Measurements from ENCODE around the gene ST3GAL3.
A peak's percentile ranks its signal among the peaks of the same experiment; 100 is the strongest.
"Not testable (repeated sequence)": the region's sequence is repeated elsewhere in the genome, so short reads cannot be mapped to it uniquely, and the experiment has no call there.

Gene ST3GAL3

DNA sequence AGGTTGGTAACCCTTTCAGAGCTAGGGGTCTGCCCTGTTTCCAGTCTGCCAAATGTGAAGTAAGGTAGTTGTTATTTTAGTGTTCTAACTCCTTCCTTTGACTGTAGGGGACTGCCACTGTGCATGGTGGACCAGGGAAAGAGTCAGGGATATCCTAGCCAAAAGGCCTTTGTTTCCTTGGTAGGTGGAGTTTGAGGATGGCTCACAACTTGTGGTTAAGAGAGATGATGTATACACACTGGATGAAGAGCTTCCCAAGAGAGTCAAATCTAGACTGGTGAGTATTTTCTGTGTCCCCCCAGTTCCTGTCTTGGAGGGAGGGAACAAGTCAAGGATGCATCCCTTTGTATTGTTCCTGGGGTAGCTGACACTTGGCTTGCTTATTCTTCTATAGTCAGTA lies 3.5 kb upstream of the ST3GAL3 start:
- no peak for DNase-seq (ENCODE audit: low read depth in 3 of 3)

DNA sequence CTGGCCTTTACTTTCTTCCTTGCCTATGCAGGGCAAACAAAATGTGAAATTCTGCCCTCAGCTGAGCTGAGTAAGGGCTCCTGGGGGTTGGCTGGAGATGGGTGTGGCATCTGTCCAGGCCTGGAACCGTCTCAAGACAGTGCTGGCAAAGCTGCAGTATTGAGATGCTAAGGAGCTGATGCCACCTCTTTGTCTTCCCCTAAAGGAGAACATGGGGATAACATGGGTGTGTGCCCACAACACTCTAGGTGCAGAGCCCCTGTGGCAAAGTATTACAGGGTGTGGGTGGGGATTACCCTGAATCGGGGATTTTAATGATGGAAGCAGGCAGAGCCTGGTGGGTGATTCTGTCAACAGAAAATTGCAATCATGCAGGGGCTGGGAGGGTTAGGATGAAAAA lies 2.5 kb upstream of the ST3GAL3 start:
- DNase-seq (ENCODE audit: low read depth in 3 of 3): no peak

DNA sequence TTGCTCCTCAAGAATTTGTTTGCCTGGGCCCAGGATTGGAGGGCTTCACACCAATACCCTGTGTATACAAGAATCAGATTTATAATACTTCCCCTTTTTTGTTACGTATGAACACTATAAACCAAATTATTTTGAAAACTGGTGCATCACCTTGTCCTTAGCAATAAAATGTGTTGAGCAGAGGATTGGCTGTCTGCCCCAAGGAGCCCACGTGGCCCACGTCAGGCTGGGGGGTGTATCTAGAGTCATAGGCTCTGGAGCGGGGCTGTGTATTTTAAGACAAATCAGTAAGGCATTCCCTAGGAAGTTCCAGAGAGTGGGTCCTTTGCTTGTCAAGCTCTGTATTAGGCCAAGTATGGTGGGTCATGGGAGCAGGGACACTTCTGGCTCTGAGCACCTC lies 2.0 kb upstream of the ST3GAL3 start:
- no peak for DNase-seq (ENCODE audit: low read depth in 3 of 3)

DNA sequence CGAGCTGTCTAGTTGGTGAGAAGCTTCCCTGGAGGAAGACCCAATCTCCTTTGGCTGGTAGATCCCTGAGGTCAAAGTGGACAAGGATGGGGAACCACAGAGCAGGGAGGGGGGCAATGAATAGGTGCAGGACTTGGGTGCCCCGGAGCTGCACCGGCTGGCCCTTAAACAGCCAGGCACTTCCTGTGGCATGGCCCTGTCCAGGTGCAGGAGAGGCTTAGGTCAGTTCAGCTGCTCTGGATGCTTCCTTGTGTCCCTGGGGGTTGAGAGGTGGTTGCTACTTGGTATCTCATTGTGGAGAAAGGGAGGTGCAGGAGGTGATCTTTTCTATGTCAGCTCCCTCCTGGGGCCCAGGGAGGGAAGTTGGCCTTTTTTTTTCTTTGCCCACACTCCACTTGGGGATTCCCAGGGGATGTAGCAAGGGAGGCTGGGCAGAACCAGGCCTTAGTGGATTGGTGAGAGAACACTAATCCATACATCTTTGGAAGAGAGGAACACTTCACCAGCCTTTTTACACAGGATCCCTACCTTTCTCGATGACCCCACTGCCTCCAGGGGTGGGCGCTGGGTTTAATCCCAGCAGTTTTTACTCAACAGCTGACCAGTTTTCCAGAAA lies 1.2 kb upstream of the ST3GAL3 start:
- no peak for DNase-seq (ENCODE audit: low read depth in 3 of 3)

DNA sequence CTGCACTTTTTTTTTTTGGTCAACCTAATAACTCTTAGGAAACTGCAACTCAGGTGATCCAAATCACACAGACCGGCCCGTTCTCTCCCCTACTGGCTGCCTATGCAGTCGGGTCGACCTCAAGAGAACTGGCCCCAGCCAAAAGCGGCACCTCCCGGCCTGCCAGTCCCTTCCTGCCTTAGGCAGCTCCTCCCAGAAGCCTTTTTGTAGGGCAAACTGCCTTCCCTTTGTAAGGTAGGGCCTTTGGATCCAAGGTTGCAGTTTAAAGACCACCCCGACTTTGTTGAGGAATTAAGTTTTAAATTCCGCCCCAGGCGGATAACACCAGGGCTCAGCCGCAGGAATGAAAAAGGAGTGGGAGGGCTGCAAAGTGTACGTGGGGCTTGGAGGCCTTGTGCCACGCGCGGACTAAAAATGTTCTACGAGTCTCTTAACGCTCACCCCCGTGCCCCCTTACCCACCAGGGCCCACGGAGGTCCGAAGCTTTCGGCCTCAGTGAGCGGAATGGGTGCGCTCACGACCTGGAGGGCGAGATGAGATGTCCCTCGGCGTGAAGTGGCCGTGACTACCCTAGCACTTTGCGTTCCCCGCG lies 642 bp upstream of the ST3GAL3 start:
- DNase-seq (ENCODE audit: low read depth in 3 of 3): peak in 1 of 3 experiments; percentile 22

DNA sequence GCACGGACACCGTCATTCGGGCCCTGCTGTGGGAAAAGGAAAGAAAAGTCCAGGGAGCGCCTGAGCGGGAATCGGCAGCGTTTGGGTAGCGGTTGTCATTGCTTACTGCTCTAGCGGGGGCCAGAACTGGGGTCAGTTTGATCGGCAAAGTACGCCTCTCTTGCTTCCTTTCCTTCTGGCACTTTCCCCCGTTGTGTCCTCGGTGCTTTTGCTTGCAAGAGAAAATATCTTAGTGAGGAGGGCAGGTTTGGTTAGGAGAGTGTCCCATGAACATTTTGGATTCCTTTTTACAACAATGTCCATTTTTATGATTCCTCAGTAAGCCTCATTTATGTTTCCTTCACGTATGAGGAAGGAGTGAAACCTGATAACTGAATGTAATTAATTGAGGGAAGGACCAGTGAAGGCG lies 670 bp downstream of the ST3GAL3 start:
- DNase-seq (ENCODE audit: low read depth in 3 of 3): no peak

DNA sequence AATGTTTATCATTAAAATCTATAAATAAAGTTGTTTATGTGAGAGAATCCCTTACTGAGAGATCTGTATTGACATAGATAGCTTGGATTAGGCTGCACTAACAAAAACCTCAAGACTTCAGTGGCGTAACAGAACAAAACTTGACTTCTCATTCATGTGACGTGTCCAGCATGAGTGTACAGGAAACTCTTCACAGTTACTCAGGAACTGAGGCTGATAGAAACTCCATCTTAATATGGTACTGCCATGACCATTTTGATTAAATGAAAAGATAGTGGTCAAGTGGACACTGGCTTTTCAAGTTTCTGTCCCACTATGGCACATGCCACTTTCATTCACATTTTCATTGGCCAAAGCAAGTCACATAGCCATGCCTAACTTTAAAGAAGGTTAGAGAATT lies 3.7 kb downstream of the ST3GAL3 start:
- DNase-seq (ENCODE audit: low read depth in 3 of 3): no peak

DNA sequence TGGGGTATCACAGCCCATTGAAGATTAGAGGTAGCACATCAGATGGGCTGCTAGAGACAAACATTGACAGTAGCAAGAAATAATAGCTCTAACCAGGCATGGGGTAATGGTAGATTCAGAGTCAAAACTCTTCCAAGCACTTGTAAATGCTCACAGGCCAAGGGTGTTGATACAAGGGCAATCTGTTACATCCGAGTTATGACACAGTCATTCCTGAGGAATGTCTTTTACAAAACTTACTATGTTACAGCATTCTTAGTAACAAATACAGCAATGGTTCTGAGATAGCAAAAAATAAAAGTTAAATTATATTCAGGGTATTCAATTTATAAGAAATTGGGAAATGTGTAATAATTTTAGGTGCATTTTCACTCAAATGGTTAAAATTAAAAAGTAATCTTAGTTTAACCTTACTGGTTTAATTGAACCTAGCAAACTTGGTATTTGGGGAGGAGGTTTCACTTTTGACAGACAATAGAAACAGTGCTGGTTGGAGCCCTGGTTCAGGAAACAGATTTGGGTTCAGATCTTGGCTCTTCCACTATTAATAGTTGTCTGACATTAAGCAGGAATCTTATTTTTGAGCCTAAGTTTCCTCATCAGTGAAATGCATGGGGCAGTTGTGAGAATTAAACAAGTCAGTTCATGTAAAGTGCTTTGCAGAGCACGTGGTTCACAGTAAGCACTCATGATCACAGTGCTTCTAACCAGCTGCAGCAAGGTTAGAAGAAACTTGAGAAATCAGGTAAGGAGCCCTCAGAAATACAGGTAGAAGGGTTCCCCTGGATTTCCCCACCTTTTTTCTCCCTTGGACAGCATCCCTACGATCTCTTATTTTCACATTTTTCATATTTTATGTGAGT lies 4.4 kb downstream of the ST3GAL3 start:
- no peak for DNase-seq (ENCODE audit: low read depth in 3 of 3)

DNA sequence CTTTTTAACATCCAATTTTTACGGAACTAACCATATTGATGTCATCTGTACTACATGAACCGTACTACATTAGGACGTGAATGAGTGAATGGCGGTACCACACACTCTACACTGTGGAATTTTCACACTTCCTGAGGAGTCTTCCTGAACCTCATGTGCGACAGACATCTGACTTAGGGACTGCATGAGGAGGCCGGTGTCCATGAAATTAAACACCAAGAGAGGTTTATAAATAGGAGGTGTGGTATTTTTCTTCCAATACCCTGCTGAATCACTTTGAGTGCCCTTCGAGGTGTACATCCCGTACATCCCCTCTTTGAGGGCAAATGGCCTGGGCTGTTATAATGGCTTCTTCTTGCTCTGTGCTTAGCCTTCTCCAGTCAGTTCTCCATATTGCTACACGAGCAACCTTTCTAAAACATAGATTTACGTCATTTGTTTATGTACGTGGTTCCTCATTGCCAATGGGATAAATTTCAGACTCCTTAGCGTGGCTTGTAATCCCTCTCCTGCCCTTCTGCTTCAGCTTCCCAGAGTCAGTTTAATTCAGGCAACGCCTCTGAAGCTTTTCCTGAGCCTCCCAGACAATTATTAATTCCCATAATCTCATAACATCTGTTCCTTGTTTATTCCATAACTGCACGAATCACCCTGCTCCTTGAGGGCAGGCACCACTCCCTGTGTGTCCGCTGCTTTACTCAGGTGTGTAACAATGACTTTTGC lies 9.4 kb downstream of the ST3GAL3 start:
- no peak for DNase-seq (ENCODE audit: low read depth in 3 of 3)

DNA sequence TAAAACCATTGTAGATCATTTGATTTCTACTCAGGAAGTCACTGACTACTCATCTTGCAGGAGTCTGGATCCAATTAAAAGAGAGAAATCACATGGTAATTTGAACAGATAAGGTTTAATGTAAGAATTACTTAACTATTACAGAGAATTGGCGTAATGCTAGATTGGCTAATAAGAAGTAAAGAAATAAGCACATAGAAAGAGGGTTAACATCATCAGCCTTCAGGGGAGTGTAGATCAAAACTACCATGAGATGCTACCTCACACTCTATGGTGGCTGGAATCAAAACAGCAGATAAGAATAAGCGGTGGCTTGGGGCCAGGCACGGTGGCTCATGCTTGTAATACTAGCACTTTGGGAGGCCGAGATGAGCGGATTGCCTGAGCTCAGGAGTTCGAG lies 11.7 kb downstream of the ST3GAL3 start:
- no peak for DNase-seq (ENCODE audit: low read depth in 3 of 3)

DNA sequence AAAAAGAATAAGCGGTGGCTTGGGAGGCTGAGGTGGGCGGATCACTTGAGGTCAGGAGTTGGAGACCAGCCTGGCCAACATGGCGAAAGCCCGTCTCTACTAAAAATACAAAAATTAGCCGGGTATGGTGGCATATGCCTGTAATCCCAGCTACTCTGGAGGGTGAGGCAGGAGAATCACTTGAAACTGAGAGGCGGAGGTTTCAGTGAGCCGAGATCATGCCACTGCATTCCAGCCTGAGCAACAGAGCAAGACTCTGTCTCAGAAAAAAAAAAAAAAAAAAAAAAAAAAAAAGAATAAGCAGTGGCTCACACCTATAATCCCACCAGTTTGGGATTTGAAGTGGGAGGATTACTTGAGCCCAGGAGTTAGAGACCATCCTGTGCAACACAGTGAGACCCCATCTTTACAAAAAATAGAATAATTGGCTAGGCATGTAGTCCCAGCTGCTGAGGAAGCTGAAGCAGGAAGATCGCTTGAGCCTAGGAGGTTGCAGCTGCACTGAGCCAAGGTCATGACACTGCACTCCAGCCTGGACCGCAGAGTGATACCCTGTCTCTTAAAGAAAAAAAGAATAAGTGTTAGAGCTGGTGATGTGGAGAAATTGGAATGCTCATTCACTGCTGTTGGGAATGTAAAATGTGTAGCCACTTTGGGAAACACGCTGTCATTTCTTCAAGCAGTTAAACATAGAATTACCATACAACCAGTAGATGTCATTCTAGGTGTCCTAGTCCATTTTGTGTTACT lies 12.5 kb downstream of the ST3GAL3 start:
- DNase-seq (ENCODE audit: low read depth in 3 of 3): not testable (repeated sequence)

DNA sequence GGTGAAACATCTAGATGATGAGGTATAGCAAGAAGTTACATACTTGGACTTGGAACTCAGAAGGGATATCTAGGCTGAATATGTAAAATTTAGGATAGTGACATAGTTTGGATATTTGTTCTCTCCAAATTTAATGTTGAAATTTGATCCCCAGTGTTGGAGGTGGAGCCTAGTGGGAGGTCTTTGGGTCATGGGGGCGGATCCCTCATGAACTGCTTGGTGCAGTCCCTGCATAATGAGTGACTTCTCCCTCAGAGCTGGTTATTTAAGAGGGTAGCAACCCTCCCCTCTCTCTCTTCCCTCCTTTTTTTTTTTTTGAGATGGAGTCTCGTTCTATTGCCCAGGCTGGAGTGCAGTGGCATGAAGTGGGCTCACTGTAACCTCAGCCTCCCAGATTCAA lies 15.5 kb downstream of the ST3GAL3 start:
- DNase-seq (ENCODE audit: low read depth in 3 of 3): no peak

DNA sequence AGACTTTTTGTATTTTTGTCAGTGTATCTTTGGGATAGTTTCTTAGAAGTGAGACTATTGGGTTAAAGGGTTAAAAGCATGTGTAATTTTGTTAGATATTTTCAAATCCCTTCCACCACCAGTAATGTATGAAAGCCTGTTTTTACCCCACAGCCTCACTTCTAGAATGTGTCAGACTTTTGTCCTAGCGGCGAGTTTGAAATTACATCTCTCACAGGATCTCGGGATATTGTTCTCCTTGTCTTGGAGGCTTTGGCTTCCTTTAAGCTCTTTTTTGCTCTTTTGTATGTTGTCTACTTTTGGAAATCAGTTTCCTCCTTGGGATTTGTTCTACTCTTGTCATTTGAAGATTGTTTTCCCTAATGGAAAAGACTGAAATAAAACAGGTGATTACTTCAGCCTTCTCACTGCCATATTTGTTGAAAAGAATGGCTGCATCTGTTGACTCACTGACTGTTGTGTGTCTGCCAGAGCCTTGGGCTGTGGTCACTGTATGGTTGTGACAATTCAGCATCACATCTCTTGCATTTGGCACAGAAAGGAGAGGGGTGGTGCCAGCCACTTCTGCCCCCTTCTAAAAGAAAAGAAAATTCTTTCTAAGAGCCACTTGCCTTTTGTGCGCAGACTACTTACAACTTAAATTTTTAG lies 22.6 kb downstream of the ST3GAL3 start:
- no peak for DNase-seq (ENCODE audit: low read depth in 3 of 3)

DNA sequence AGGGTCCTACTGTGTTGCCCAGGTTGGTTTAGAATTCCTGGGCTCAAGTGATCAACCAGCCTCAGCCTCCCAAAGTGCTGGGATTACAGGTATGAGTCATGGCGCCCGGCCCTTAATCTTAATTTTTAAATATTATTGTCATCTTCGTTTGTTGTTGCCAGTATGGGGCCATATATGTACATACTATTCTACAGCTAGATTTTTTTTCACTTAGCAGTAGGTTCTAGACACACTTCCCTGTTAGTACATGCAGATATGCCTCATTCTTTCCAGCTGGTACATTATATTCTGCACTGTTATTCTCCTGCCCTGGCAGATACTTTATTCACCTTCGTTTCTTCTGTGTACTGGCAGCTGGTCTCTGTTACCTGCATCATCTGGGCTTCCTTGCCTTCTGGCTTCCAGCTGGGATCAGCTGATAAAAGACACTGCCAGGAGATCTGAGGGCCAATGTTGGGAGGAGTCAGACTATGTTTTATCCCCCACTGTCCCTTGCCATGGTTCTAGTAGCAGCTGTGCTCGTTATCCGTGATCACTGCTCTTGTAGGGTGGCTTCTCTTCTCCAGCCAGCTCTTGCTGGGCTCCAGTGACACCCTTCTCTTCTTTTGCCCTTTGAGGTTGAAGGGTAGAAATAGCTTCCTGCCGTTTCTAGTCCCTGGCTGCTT lies 24.7 kb downstream of the ST3GAL3 start:
- no peak for DNase-seq (ENCODE audit: low read depth in 3 of 3)

DNA sequence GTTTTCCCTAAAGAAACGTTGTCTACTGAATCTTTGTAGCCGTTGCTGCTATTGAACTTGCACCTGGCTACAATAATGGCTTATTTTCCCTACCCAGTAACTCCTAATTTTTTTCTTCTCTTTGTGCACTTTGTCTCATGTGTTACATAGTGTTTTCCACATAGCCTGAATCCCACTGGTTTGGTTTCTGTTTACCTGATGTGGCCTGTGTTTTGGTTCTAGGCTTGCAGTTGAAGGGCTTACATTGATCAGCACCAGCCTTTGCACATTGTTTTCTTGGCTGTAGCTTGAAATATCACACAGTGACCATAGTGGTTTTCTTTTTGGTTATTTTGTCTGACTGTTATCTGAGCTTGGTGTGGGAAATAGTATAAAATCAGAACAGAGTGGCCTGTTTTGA lies 29.5 kb downstream of the ST3GAL3 start:
- no peak for DNase-seq (ENCODE audit: low read depth in 3 of 3)

DNA sequence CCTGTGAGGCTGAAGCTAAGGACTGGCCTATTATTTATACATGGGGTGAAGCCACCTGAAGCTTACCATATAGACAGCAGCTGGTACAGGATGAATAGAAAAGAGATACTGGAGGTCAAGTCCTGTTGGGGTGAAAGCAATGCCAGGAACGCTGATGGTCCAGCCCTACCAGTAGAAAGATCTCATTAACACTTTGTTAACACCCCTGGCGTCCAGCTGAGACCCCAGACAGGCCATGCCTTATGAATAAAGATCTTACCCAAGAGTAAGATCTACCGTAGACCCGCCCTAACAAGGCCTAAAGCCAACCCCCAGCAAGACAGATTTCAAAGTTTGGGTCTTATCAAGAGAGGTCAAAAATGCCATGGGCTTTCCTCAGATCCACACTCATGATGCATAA lies 34.7 kb downstream of the ST3GAL3 start:
- DNase-seq (ENCODE audit: low read depth in 3 of 3): no peak

DNA sequence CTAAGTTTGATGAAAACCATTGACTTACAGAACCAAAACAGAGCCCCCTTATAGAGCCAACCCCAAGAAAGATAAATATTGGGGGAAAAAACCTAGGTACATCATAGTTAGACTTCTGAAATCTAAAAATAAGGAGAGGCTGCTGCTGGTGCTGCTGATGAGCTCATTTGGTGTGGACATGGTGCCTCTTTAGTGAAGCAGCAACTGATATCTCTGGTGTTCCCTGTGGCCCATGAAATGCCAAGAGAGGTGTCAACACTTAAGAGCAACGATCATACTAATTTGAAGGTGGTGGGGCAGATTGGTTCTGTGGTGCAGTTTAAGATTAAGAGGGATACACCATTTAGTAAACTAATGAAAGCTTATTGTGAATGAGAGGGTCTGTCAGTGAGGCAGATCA lies 35.9 kb downstream of the ST3GAL3 start:
- DNase-seq (ENCODE audit: low read depth in 3 of 3): no peak

DNA sequence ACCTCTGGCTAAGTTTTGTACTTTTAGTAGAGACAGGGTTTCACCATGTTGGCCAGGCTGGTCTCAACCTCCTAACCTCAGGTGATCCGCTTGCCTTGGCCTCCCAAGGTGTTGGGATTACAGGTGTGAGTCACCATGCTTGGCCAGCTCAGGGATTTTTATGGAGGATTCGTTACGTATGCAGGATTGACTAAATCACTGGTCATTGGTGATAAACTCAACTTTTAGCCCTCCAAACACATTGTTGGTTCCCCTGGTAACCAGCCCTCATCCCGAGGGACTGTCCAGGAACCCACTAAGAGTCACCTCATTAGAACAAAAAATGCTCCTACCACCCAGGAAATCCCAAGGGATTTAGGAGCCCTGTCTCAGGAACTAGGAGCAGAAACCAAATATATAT lies 40.4 kb downstream of the ST3GAL3 start:
- no peak for DNase-seq (ENCODE audit: low read depth in 3 of 3)

DNA sequence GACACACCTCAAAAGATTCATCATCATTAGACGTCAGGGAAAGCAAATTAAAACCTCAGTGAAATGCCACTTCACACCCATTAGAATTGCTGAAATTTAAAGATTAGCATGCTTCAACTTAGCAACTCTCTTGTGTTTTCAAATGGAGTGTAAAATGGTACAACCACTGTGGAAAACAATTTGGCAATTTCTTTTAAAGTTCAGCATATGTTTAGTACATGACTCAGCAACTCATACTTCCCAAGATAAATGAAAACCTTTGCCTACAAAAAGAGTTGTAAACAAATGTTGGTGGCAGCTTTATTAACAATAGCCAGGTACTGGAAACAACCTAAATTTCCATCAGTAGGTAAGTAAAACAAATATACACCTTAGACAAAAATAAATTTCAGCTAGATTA lies 42.7 kb downstream of the ST3GAL3 start:
- DNase-seq (ENCODE audit: low read depth in 3 of 3): no peak

DNA sequence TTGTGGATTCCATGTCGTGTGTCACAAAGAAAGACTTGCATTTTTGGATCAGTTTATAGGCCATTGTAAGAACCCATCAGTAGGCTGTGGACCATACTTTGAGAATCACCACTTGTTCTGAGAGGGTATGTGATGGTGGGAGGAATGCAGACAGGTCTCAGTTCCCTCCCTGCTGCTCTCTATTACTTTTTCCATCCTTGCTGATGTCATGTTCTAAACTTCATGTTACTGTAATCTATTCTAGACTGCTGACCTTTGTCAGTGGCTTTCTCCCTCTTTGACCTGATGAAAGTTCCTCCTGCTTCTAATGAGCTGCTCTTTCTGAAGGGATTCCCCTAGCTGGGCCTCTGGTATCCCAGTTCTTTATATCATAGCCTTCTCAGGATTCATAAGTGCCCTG lies 46.1 kb downstream of the ST3GAL3 start:
- DNase-seq (ENCODE audit: low read depth in 3 of 3): no peak

DNA sequence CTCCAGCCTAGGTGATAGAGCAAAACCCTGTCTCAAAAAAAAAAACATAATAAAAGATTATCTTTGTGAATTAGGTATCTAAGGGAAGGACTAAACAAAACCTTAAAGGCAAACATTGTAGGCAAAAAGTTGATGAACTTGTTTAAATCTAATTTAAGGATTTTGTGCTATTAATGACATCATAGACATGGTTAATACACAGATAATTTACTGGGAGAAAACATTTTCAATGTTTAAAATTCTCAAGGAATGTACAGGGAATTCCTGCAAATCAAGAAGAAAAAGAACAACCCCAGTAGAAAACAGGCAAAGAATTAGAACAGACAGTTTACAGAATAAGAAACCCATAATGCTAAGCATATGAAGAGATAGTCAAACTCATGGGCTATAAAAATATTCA lies 47.6 kb downstream of the ST3GAL3 start:
- DNase-seq (ENCODE audit: low read depth in 3 of 3): no peak

Data from stimulated activated CD4-positive, alpha-beta T cell treated with anti-CD3 and anti-CD28 coated beads, TNF-alpha, amount 100 ng/mL, for 24 hours (primary cell).